Natural killer cell (primary cell): Measurements from ENCODE around the gene CYP26B1. TPM values are rescaled to one million over a fixed set of nuclear protein-coding genes. Genes with fewer than 3 reads are reported as not detected.

Source experiments
- ATAC-seq, 3 donors: fragments of 150-1000 bp in 2 of 3; fragments of 200-7000 bp in 1 of 3; cut with Tn5 transposase; 1 replicate in 1 of 3; 2 replicates in 2 of 3; pipeline ENCODE4 v1.10.0; 2021; ENCODE audit warnings: mild to moderate bottlenecking in 2 of 3, moderate library complexity in 2 of 3
- DNase-seq, 2 donors: peaks; one replicate each; pipeline versions ENCODE4 v3.0.0 to v3.0.0-alpha.2; 2013 to 2021; ENCODE audit warnings: mixed read lengths in 1 of 2
- H3K27ac ChIP-seq: one replicate; pipeline ENCODE4 v1.5.1; 2013; ENCODE audit warnings: mild to moderate bottlenecking, low read length
- H3K27me3 ChIP-seq: one replicate; pipeline ENCODE4 v1.6.1; 2013; ENCODE audit warnings: low read length; ENCODE audit not compliant: control insufficient read depth, insufficient read depth
- H3K36me3 ChIP-seq: one replicate; pipeline ENCODE4 v1.6.1; 2013; ENCODE audit warnings: low read length; ENCODE audit not compliant: control insufficient read depth, insufficient read depth
- H3K4me1 ChIP-seq: one replicate; pipeline ENCODE4 v1.6.1; 2013; ENCODE audit warnings: low read length; ENCODE audit not compliant: control insufficient read depth, insufficient read depth
- H3K4me3 ChIP-seq: one replicate; pipeline ENCODE4 v1.5.1; 2013; ENCODE audit warnings: low read length
- H3K9me3 ChIP-seq: one replicate; pipeline ENCODE4 v1.6.1; 2013; ENCODE audit warnings: low read length; ENCODE audit not compliant: control insufficient read depth, insufficient read depth
- H3K27ac Mint-ChIP-seq, 2 donors: one replicate each; pipeline ENCODE4 v1.8.0; 2022; ENCODE audit warnings: mild to moderate bottlenecking in 2 of 2, mixed read lengths in 2 of 2, moderate library complexity in 1 of 2
- H3K27me3 Mint-ChIP-seq, 2 donors: one replicate each; pipeline ENCODE4 v1.8.0; 2022; ENCODE audit warnings: low read depth in 2 of 2, mixed read lengths in 2 of 2
- H3K36me3 Mint-ChIP-seq: one replicate; pipeline ENCODE4 v1.8.0; 2022; ENCODE audit warnings: mixed read lengths
- H3K4me1 Mint-ChIP-seq, 2 donors: one replicate each; pipeline ENCODE4 v1.8.0; 2022; ENCODE audit warnings: mixed read lengths in 2 of 2
- H3K4me3 Mint-ChIP-seq: one replicate; pipeline ENCODE4 v1.8.0; 2022; ENCODE audit warnings: mild to moderate bottlenecking, moderate library complexity, mixed read lengths
- H3K9me3 Mint-ChIP-seq, 2 donors: one replicate each; pipeline ENCODE4 v1.8.0; 2022; ENCODE audit warnings: mixed read lengths in 2 of 2
- CTCF ChIP-seq: fragments of 200-600 bp; IDR thresholded peaks from one replicate; pipeline ENCODE4 v1.8.0; 2022; ENCODE audit warnings: antibody characterized with exemption
- WGBS: methylation state at CpG from one replicate; pipeline ENCODE4 v1.1.7; 2013; ENCODE audit warnings: missing lambda C conversion rate; ENCODE audit not compliant: insufficient coverage; 5-methylcytosine and 5-hydroxymethylcytosine counted together
- intact Hi-C: fragments of 100-400 bp; cut with micrococcal nuclease; formaldehyde crosslinking; loops from one replicate; pipeline ENCODE4 v1.14.2; 2022
- total RNA-seq, 4 donors: library from RNA; stranded (reverse); fragments of 120-200 nt in 1 of 4; gene quantifications; one replicate each; pipeline versions ENCODE4 v1.2.3 to v1.2.4, GENCODE V29; 2013 to 2022

Gene CYP26B1
- total RNA-seq, 3 donors from 2014 or later (not counting 1 experiment from before 2014, with no cell fraction given): not detected

- peaks cover 3% of the 10 kb centered on the region for H3K9me3 ChIP-seq
- Mint-ChIP-seq H3K27me3 (peaks cover 3 to 21% of the 10 kb centered on the region in 2 donors), H3K9me3 (peaks cover 0 to 2% of the 10 kb centered on the region in 2 donors), H3K36me3 (peaks cover 9% of the 10 kb centered on the region), H3K4me1 (no peaks in the 10 kb centered on the region), H3K27ac (no peak overlapping the region), H3K4me3 (no peak overlapping the region)
- no peak overlapping the region for H3K4me3 ChIP-seq
- no peaks in the 10 kb centered on the region for H3K4me1 ChIP-seq
- no peak for TF ChIP-seq CTCF
- H3K27me3 ChIP-seq: no peaks in the 10 kb centered on the region
- WGBS: 90% methylated on average over 10 of the region's 10 CpGs
- H3K27ac ChIP-seq: no peak overlapping the region
- intact Hi-C loops: no loop called here
- ATAC-seq (no peak), DNase-seq (no peak)
- no peaks in the 10 kb centered on the region for H3K36me3 ChIP-seq
Observed at GRCh38 chr2:72117718-72118117, 29.9 kb downstream of the CYP26B1 start.

- Histone ChIP-seq H3K4me1 (no peaks in the 10 kb centered on the region), H3K27ac (no peak overlapping the region), H3K4me3 (no peak overlapping the region), H3K9me3 (peaks cover 3% of the 10 kb centered on the region), H3K36me3 (no peaks in the 10 kb centered on the region), H3K27me3 (no peaks in the 10 kb centered on the region)
- Mint-ChIP-seq H3K4me1 (no peaks in the 10 kb centered on the region), H3K27ac (no peak overlapping the region), H3K27me3 (peaks cover 2 to 14% of the 10 kb centered on the region in 2 donors), H3K36me3 (peaks cover 9% of the 10 kb centered on the region), H3K4me3 (no peak overlapping the region), H3K9me3 (peaks cover 0 to 2% of the 10 kb centered on the region in 2 donors)
- TF ChIP-seq CTCF: no peak
- WGBS: 90% methylated on average over 6 of the region's 6 CpGs
- DNase-seq (no peak), ATAC-seq (no peak)
- intact Hi-C loops: no loop called here
Observed at GRCh38 chr2:72117029-72117428, 30.6 kb downstream of the CYP26B1 start.

- no peak overlapping the region for H3K4me3 ChIP-seq
- H3K27ac Mint-ChIP-seq: no peak overlapping the region
- H3K9me3 Mint-ChIP-seq: no peaks in the 10 kb centered on the region
- H3K36me3 ChIP-seq: no peaks in the 10 kb centered on the region
- H3K4me1 Mint-ChIP-seq: no peaks in the 10 kb centered on the region
- H3K27ac ChIP-seq: no peak overlapping the region
- H3K27me3 Mint-ChIP-seq: peaks cover 2 to 5% of the 10 kb centered on the region in 2 donors
- intact Hi-C loops: no loop called here
- no peaks in the 10 kb centered on the region for H3K4me1 ChIP-seq
- no peak for TF ChIP-seq CTCF
- H3K9me3 ChIP-seq: no peaks in the 10 kb centered on the region
- no peaks in the 10 kb centered on the region for H3K27me3 ChIP-seq
- no peak overlapping the region for H3K4me3 Mint-ChIP-seq
- 38% methylated on average over 4 of the region's 4 CpGs for whole genome bisulfite sequencing
- H3K36me3 Mint-ChIP-seq: peaks cover 3% of the 10 kb centered on the region
- DNase-seq (no peak), ATAC-seq (no peak)
Observed at GRCh38 chr2:72116081-72116533, 31.6 kb downstream of the CYP26B1 start.
